Endometrial microvascular endothelial cells (primary cell): ENCODE measurements around the gene GPRC5C. TPM values are rescaled to one million over a fixed set of nuclear protein-coding genes. Genes with fewer than 3 reads are reported as not detected.

Source experiments
- in situ Hi-C: cut with HindIII; loops from 2 replicates; pipeline ENCODE4 v1.10.0; 2017; ENCODE audit warnings: low sequenced_read_pairs, low pct_unique_long_range_greater_than_20kb; ENCODE audit errors: inconsistent ontology term
- total RNA-seq: library from RNA; depleted of rRNA; stranded (reverse); fragments of >200 nt; gene quantifications from one replicate; pipeline ENCODE4 v1.2.3, GENCODE V29; 2015; ENCODE audit errors: inconsistent ontology term

The GPRC5C gene
- total RNA-seq, 1 donor from 2014 or later: not detected

- in situ Hi-C loops: no loop called here
These were observed 15.8 kb downstream of the GPRC5C start for GRCh38 chr17:74447628-74448159.

- in situ Hi-C loops: no loop called here
These were observed 16.9 kb downstream of the GPRC5C start for GRCh38 chr17:74448756-74449155.

GRCh38 chr17:74449306-74449705 is 17.4 kb downstream of the GPRC5C start:
- in situ Hi-C loops: no loop called here

GRCh38 chr17:74449773-74450172 is 17.9 kb downstream of the GPRC5C start:
- in situ Hi-C loops: no loop called here

GRCh38 chr17:74450231-74450630 is 18.3 kb downstream of the GPRC5C start:
- in situ Hi-C loops: no loop called here

GRCh38 chr17:74450925-74451403 is 19.1 kb downstream of the GPRC5C start:
- in situ Hi-C loops: no loop called here

- in situ Hi-C loops: no loop called here
These were observed 19.7 kb downstream of the GPRC5C start for GRCh38 chr17:74451557-74451956.

GRCh38 chr17:74452033-74452840 is 20.3 kb downstream of the GPRC5C start:
- in situ Hi-C loops: no loop called here

GRCh38 chr17:74452841-74453661 is 21.2 kb downstream of the GPRC5C start:
- in situ Hi-C loops: no loop called here

- in situ Hi-C loops: no loop called here
These were observed 21.8 kb downstream of the GPRC5C start for GRCh38 chr17:74453665-74454196.

- in situ Hi-C loops: no loop called here
These were observed 22.5 kb downstream of the GPRC5C start for GRCh38 chr17:74454197-74455024.

- in situ Hi-C loops: no loop called here
These were observed 23.2 kb downstream of the GPRC5C start for GRCh38 chr17:74455025-74455545.

GRCh38 chr17:74455821-74456220 is 23.9 kb downstream of the GPRC5C start:
- in situ Hi-C loops: no loop called here

GRCh38 chr17:74457146-74457819 is 25.4 kb downstream of the GPRC5C start:
- in situ Hi-C loops: no loop called here

- in situ Hi-C loops: no loop called here
These were observed 25.9 kb downstream of the GPRC5C start for GRCh38 chr17:74457820-74458166.

GRCh38 chr17:74458835-74459234 is 26.9 kb downstream of the GPRC5C start:
- in situ Hi-C loops: no loop called here

- in situ Hi-C loops: no loop called here
These were observed 27.7 kb downstream of the GPRC5C start for GRCh38 chr17:74459622-74460021.

GRCh38 chr17:74460241-74460640 is 28.4 kb downstream of the GPRC5C start:
- in situ Hi-C loops: no loop called here
